HepG2 (cell line): ENCODE results near the gene SLC36A3. TPM values are rescaled to one million over a fixed set of nuclear protein-coding genes. Genes with fewer than 3 reads are reported as not detected.

Experiments
- ATAC-seq: fragments of 200-7000 bp; cut with Tn5 transposase; 3 replicates; pipeline ENCODE4 v1.9.1; 2020; ENCODE audit warnings: mild to moderate bottlenecking, moderate library complexity
- BruUV-seq: library from RNA; stranded (reverse); fragments of 400-500 nt; replicated peaks from 2 replicates; lab custom pipeline; 2021; lab: Mats Ljungman, UMichigan
- CTCF ChIA-PET: fragments of 300-600 bp; formaldehyde crosslinking; extraction: SDS; loops from one replicate; lab custom pipeline; 2021; ENCODE audit warnings: low total read pairs, inconsistent platforms, low intra/inter-chr PET ratio; lab: Yijun Ruan, JAX
- POLR2A ChIA-PET: fragments of 350-600 bp; sonication (Branson Sonifier 250); formaldehyde crosslinking; loops from one replicate; lab custom pipeline; 2020; ENCODE audit warnings: antibody characterized with exemption, inconsistent platforms; lab: Yijun Ruan, JAX
- DNase-seq: peaks from one replicate; pipeline ENCODE4 v3.0.0-alpha.2; 2015; ENCODE audit warnings: low spot score
- FAIRE-seq: peaks from 3 replicates; lab custom pipeline; 2011; peaks lifted over from hg19 to GRCh38; lab: Jason Lieb, UNC
- H2AFZ ChIP-seq: one replicate; pipeline ENCODE4 v1.6.1; 2011; ENCODE audit warnings: low read length, inconsistent platforms
- H3K27ac ChIP-seq: fragments of 300-600 bp; 3 replicates; pipeline ENCODE4 v1.8.0; 2011; ENCODE audit warnings: mixed run types, mild to moderate bottlenecking, mixed read lengths, low read length, inconsistent platforms; ENCODE audit not compliant: insufficient read depth; ENCODE audit errors: extremely low read length
- H3K27me3 ChIP-seq, 2 experiments: fragments of 200-600 bp in 1 of 2; 2 replicates in 1 of 2; 3 replicates in 1 of 2; pipeline versions ENCODE4 v1.6.0 to v1.8.0; 2011; ENCODE audit warnings: low read length in 2 of 2, mild to moderate bottlenecking in 2 of 2, moderate library complexity in 2 of 2, inconsistent platforms in 1 of 2; ENCODE audit not compliant: insufficient read depth in 2 of 2, control insufficient read depth in 1 of 2
- H3K36me3 ChIP-seq, 2 experiments: fragments of 200-600 bp in 1 of 2; replicated peaks in 1 of 2; 2 replicates in 1 of 2; 3 replicates in 1 of 2; pipeline versions ENCODE4 v1.5.1 to v1.8.0; 2011; ENCODE audit warnings: low read length in 2 of 2, inconsistent platforms in 1 of 2; ENCODE audit not compliant: insufficient read depth in 2 of 2, control insufficient read depth in 1 of 2
- H3K4me1 ChIP-seq: 2 replicates; pipeline ENCODE4 v1.5.1; 2012; ENCODE audit warnings: low read length, inconsistent platforms; ENCODE audit not compliant: insufficient read depth
- H3K4me2 ChIP-seq: 2 replicates; pipeline ENCODE4 v1.6.0; 2011; ENCODE audit warnings: low read depth, low read length, inconsistent platforms
- H3K4me3 ChIP-seq, 3 experiments: fragments of 200-600 bp in 1 of 3; sonication (generic), shearing (Covaris generic) in 1 of 3; replicated peaks in 1 of 3; 2 replicates each; pipeline ENCODE4 v1.5.1; 2011 to 2016; ENCODE audit warnings: low read length in 3 of 3, inconsistent platforms in 2 of 3, low read depth in 2 of 3, mild to moderate bottlenecking in 2 of 3, control low read depth in 1 of 3, mixed read lengths in 1 of 3; ENCODE audit not compliant: insufficient read depth in 1 of 3
- H3K79me2 ChIP-seq: one replicate; pipeline ENCODE4 v1.6.1; 2011; ENCODE audit warnings: low read length, inconsistent platforms; ENCODE audit not compliant: insufficient read depth
- H3K9ac ChIP-seq: 2 replicates; pipeline ENCODE4 v1.6.0; 2011; ENCODE audit warnings: mild to moderate bottlenecking, low read depth, low read length, inconsistent platforms; ENCODE audit not compliant: insufficient read depth
- H3K9me3 ChIP-seq: 2 replicates; pipeline ENCODE4 v1.5.1; 2012; ENCODE audit warnings: mild to moderate bottlenecking, low read length
- H4K20me1 ChIP-seq: 2 replicates; pipeline ENCODE4 v1.6.0; 2011; ENCODE audit warnings: inconsistent platforms, mild to moderate bottlenecking, low read length, moderate library complexity; ENCODE audit not compliant: insufficient read depth
- CCDC6 ChIP-seq: sonication (generic); formaldehyde crosslinking; IDR thresholded peaks from 2 replicates; pipeline ENCODE4 v1.8.1; 2022; ENCODE audit warnings: mild to moderate bottlenecking, missing genetic modification reagents, moderate library complexity
- E2F1 ChIP-seq: sonication (generic); formaldehyde crosslinking; IDR thresholded peaks from 2 replicates; pipeline ENCODE4 v1.5.0; 2020; ENCODE audit warnings: missing genetic modification reagents
- HNRNPLL ChIP-seq: fragments of 200-400 bp; formaldehyde crosslinking; IDR thresholded peaks from 2 replicates; pipeline ENCODE4 v1.6.1; 2017; ENCODE audit warnings: mild to moderate bottlenecking, low read depth, low read length; ENCODE audit not compliant: poor library complexity, severe bottlenecking
- IKZF1 ChIP-seq: fragments of 450-650 bp; IDR thresholded peaks from 2 replicates; pipeline ENCODE4 v1.7.1; 2016
- KDM2A ChIP-seq: sonication (generic); formaldehyde crosslinking; IDR thresholded peaks from 2 replicates; pipeline ENCODE4 v1.4.0; 2020; ENCODE audit warnings: low read depth, missing genetic modification reagents, borderline replicate concordance
- KLF6 ChIP-seq: IDR thresholded peaks from 2 replicates; pipeline ENCODE4 v1.8.0; 2016; ENCODE audit warnings: missing biosample characterization, missing genetic modification reagents
- MTA1 ChIP-seq: sonication (generic); formaldehyde crosslinking; IDR thresholded peaks from 2 replicates; pipeline ENCODE4 v1.4.0; 2020; ENCODE audit warnings: missing genetic modification reagents, mild to moderate bottlenecking, borderline replicate concordance
- PHF8 ChIP-seq: sonication (generic); formaldehyde crosslinking; IDR thresholded peaks from 2 replicates; pipeline ENCODE4 v1.5.0; 2020; ENCODE audit warnings: missing genetic modification reagents
- USF2 ChIP-seq, 2 experiments: sonication (generic) in 1 of 2; formaldehyde crosslinking in 1 of 2; IDR thresholded peaks; 2 replicates each; pipeline versions ENCODE4 v1.5.1 to v1.6.1; 2011 to 2020; ENCODE audit warnings: borderline replicate concordance in 1 of 2, low read depth in 1 of 2, low read length in 1 of 2, mild to moderate bottlenecking in 1 of 2, missing genetic modification reagents in 1 of 2, moderate library complexity in 1 of 2
- ZNF207 ChIP-seq: fragments of 450-650 bp; IDR thresholded peaks from 2 replicates; pipeline ENCODE4 v1.6.1; 2016; ENCODE audit warnings: antibody characterized with exemption, borderline replicate concordance
- ZNF224 ChIP-seq: sonication (generic); formaldehyde crosslinking; IDR thresholded peaks from 2 replicates; pipeline ENCODE4 v1.5.0; 2020; ENCODE audit warnings: mild to moderate bottlenecking, missing genetic modification reagents
- ZNF30 ChIP-seq: sonication (generic); formaldehyde crosslinking; IDR thresholded peaks from 2 replicates; pipeline ENCODE4 v1.5.0; 2020; ENCODE audit warnings: mild to moderate bottlenecking, missing genetic modification reagents
- ZNF34 ChIP-seq: sonication (generic); formaldehyde crosslinking; IDR thresholded peaks from 2 replicates; pipeline ENCODE4 v1.4.0; 2020; ENCODE audit warnings: mild to moderate bottlenecking, missing genetic modification reagents, borderline replicate concordance
- ZNF382 ChIP-seq: sonication (generic); formaldehyde crosslinking; IDR thresholded peaks from 2 replicates; pipeline ENCODE4 v1.5.0; 2020; ENCODE audit warnings: missing genetic modification reagents, mild to moderate bottlenecking, borderline replicate concordance
- ZNF432 ChIP-seq: sonication (generic); formaldehyde crosslinking; IDR thresholded peaks from 2 replicates; pipeline ENCODE4 v1.5.0; 2020; ENCODE audit warnings: missing genetic modification reagents, mild to moderate bottlenecking, borderline replicate concordance
- ZNF543 ChIP-seq: sonication (generic); formaldehyde crosslinking; IDR thresholded peaks from 2 replicates; pipeline ENCODE4 v1.4.0; 2020; ENCODE audit warnings: mild to moderate bottlenecking, missing genetic modification reagents
- ZSCAN12 ChIP-seq: sonication (generic); formaldehyde crosslinking; IDR thresholded peaks from 2 replicates; pipeline ENCODE4 v1.9.0; 2021; ENCODE audit warnings: mild to moderate bottlenecking, missing genetic modification reagents
- WGBS: methylation state at CpG from one replicate; pipeline ENCODE4 v1.1.6; 2017; ENCODE audit warnings: low lambda C conversion rate; 5-methylcytosine and 5-hydroxymethylcytosine counted together
- in situ Hi-C: cut with HindIII; loops from 2 replicates; pipeline ENCODE4 v1.10.0; 2017; ENCODE audit warnings: low pct_unique_long_range_greater_than_20kb; ENCODE audit not compliant: extremely low pct_ligation_motif_present
- intact Hi-C: fragments of 100-400 bp; cut with micrococcal nuclease; formaldehyde crosslinking; loops from one replicate; pipeline ENCODE4 v1.10.0; 2022; ENCODE audit not compliant: unreplicated experiment
- polyA plus RNA-seq, 8 experiments: library from polyadenylated mRNA; depleted of rRNA in 3 of 8; stranded (reverse) in 7 of 8; unstranded in 1 of 8; fragments of >200 nt; fragmentation: Illumina TruSeq in 4 of 8; extraction: Trizol in 4 of 8; gene quantifications; 2 replicates each; pipeline versions ENCODE4 v1.2.1 to v1.2.3, GENCODE V29; 2011 to 2016; ENCODE audit warnings: low read depth in 4 of 8, missing spikeins in 1 of 8, mixed read lengths in 1 of 8; ENCODE audit not compliant: insufficient read depth in 1 of 8
- total RNA-seq, 5 experiments: library from RNA; depleted of rRNA; stranded (reverse); fragments of >200 nt; fragmentation: Illumina TruSeq; extraction: Trizol; gene quantifications; 2 replicates each; pipeline ENCODE4 v1.2.3, GENCODE V29; 2016; ENCODE audit warnings: low read depth in 1 of 5

Gene SLC36A3
- total and polyA plus RNA-seq, 2 of the 13 experiments (the other 11 are each of a cell fraction or from before 2014, with no cell fraction given), result not detected

- intact Hi-C loops, result no loop called here
- in situ Hi-C loops, result no loop called here
- Histone ChIP-seq H3K36me3 (no peaks in the 10 kb centered on the region), H3K4me3 (no peak overlapping the region), H4K20me1 (no peaks in the 10 kb centered on the region), H3K27me3 (peaks cover 0 to 3% of the 10 kb centered on the region in 2 experiments; a peak in 1 of 5 replicates), H3K4me1 (no peaks in the 10 kb centered on the region), H3K9ac (no peak overlapping the region), H3K79me2 (no peaks in the 10 kb centered on the region), H3K27ac (no peak overlapping the region), H3K9me3 (no peaks in the 10 kb centered on the region), H2AFZ (no peak overlapping the region), H3K4me2 (no peak overlapping the region)
- DNase-seq (no peak), FAIRE-seq (no peak), ATAC-seq (no peak)
- no TSS peak for BruUV-seq
- WGBS, result 41% methylated on average over 4 of the region's 4 CpGs
- POLR2A ChIA-PET, result no interaction called here
- TF ChIP-seq PHF8 (CRISPR knock-in tag) (no peak), KDM2A (CRISPR knock-in tag) (no peak), CCDC6 (CRISPR knock-in tag) (no peak), MTA1 (CRISPR knock-in tag) (no peak), ZNF382 (CRISPR knock-in tag) (no peak)
- CTCF ChIA-PET, result no interaction called here
Observed at GRCh38 chr5:151328734-151329133, 25.2 kb upstream of the SLC36A3 start.

GRCh38 chr5:151327585-151327984 is 24.0 kb upstream of the SLC36A3 start:
- Histone ChIP-seq H3K27me3 (peaks cover 0 to 8% of the 10 kb centered on the region in 2 experiments; a peak in 1 of 5 replicates), H3K4me3 (no peak overlapping the region), H3K9ac (no peak overlapping the region), H2AFZ (no peak overlapping the region), H3K4me2 (no peak overlapping the region), H3K27ac (no peak overlapping the region), H3K36me3 (no peaks in the 10 kb centered on the region), H3K79me2 (no peaks in the 10 kb centered on the region), H3K9me3 (no peaks in the 10 kb centered on the region), H4K20me1 (no peaks in the 10 kb centered on the region), H3K4me1 (no peaks in the 10 kb centered on the region)
- ChIA-PET CTCF (no interaction called here), POLR2A (no interaction called here)
- in situ Hi-C loops (no loop called here), intact Hi-C loops (no loop called here)
- DNase-seq, result no peak
- BruUV-seq, result no TSS peak
- 8% methylated on average over 2 of the region's 2 CpGs for WGBS
- no peak for ATAC-seq
- TF ChIP-seq ZNF224, result no peak
- no peak for TF ChIP-seq ZNF34 (CRISPR knock-in tag)
- TF ChIP-seq ZNF432 (CRISPR knock-in tag), result no peak
- TF ChIP-seq ZNF207, result no peak
- no peak for TF ChIP-seq USF2 (IDR thresholded peaks at IDR 0.05; ENCODE audit: low read depth, low read length)
- TF ChIP-seq USF2 (CRISPR knock-in tag; IDR thresholded peaks at IDR 0.05; ENCODE audit: borderline replicate concordance), result no peak
- TF ChIP-seq ZNF30 (CRISPR knock-in tag), result no peak
- TF ChIP-seq IKZF1, result no peak
- no peak for TF ChIP-seq ZSCAN12 (CRISPR knock-in tag)
- no peak for TF ChIP-seq HNRNPLL
- no peak for TF ChIP-seq E2F1
- TF ChIP-seq KLF6 (CRISPR knock-in tag), result no peak
- TF ChIP-seq ZNF543 (CRISPR knock-in tag), result no peak
- FAIRE-seq, result no peak
